SIG-M5 (cell line): ENCODE data around the gene TPD52L2.

Source experiments
- DNase-seq: peaks from one replicate; lab custom pipeline; 2025; lab: John Stamatoyannopoulos, UW

TPD52L2 gene

DNA sequence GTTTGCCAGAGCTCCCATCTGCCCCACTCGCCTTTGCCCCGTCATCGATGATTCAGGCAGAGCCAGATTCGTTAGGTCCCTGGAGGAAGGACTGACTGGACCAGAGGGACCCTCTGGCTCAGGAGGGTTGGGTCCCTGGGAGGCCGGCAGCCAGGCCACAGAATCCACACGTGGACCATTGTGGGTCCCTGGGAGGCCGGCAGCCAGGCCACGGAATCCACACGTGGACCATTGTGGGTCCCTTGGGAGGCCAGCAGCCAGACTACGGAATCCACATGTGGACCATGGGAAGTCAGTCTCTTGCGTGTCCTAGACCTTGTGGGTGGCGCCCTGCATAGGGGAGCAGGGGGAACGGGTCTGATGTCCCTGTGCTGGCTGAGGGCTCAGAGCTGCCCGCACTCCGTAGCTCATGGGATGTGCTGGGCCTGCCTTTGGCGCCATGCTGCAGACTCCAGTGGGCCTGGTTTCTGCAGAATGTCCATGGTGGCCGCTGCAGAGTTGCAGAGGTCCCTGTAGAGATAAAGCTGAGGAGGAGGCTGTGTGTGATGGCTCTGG, 67.6 kb downstream of the TPD52L2 start:
- no peak for DNase-seq

DNA sequence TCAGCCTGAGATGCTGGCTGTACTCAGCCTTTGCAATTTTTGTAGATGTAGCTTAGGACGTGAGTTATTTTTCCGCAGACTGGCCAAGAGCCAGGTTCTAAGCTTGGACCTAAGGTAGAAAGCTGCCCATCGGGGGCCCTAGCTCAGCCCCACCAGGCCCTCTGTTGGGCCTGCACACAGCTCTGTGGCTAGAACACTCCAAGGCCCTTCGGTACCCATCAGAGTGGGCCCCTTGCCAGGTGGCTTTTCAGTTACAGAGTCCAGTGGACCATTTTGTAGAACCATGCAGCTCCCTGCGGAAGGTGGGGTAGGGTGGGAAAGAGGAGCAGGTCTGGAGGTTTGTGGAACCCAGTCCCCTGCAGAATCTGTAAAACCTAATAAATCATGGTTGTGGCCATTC, 68.6 kb downstream of the TPD52L2 start:
- no peak for DNase-seq

DNA sequence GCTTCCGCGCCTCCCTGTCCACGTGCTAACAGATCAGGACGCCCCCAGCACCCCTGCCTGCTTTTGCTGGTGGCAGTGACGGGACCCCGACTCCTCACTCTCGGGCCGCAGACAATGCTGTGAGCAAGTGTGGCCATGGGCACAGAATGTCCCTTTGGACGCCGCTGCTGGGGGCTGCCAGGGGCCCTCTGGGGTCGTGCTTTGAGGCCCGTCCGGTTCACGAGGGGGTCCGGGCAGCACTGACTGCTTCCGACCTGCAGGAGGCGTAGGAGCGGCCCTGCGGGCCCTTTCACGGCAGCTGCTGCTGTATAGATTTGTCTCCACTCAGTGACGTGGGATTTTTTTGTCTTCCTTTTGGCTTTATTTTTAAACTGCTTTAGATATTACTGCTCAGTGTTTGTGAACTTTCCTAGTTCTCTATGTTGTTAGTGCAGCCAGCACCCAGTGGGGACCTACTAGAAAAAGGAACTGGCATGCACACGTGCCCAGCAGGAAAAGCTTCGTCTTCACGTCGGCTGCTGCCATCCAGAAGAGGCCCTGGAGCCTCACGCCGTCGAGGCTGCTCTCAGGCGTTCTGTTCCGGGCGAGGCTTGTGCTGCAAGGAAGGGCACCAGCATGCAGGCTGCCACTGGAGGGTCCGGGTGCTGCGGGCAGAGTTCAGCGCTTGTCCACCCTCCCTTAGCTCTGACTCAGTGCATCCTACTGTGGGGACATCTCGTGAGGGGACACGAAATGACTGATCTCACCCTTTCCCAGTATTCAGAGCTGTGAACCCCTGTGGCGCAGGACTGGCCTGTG, 69.4 kb downstream of the TPD52L2 start:
- no peak for DNase-seq

DNA sequence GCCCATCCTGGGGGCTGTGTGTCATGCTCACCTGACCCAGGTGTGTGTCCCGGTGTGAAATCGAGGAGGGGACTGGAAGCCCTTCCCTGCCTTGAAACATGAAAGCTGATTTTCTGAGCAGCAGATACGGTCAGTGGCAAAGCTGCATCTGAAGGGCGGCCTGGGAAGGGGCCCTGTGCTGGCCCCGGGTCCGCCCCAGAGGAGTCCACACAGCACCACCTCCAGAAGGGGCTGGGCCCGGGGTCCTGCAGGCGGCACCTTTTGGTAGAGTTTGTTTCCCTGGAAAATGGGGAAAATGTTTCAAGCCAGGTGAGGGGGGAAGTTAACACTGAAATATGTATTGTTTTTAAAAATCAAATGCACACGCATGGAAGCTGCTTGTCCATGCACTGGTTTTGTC, 70.4 kb downstream of the TPD52L2 start:
- no peak for DNase-seq

DNA sequence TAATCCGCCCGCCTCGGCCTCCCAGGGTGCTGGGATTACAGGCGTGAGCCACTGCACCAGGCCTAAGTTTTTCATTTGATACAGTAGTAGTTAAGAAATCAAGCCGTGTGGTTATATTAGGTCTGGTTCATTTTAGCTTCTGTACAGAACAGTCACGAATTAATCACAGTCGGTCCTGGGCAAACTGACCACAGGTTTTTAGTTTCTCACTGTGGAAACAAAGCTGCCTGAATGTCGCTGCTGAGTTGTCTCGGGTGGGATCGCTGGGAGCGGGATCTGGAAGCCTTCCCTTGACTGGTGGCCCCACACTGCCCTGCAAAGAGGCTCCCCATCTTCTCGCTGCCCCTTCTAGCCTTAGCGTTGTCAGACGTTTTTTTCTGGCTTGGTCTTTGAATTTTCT, 72.5 kb downstream of the TPD52L2 start:
- no peak for DNase-seq

DNA sequence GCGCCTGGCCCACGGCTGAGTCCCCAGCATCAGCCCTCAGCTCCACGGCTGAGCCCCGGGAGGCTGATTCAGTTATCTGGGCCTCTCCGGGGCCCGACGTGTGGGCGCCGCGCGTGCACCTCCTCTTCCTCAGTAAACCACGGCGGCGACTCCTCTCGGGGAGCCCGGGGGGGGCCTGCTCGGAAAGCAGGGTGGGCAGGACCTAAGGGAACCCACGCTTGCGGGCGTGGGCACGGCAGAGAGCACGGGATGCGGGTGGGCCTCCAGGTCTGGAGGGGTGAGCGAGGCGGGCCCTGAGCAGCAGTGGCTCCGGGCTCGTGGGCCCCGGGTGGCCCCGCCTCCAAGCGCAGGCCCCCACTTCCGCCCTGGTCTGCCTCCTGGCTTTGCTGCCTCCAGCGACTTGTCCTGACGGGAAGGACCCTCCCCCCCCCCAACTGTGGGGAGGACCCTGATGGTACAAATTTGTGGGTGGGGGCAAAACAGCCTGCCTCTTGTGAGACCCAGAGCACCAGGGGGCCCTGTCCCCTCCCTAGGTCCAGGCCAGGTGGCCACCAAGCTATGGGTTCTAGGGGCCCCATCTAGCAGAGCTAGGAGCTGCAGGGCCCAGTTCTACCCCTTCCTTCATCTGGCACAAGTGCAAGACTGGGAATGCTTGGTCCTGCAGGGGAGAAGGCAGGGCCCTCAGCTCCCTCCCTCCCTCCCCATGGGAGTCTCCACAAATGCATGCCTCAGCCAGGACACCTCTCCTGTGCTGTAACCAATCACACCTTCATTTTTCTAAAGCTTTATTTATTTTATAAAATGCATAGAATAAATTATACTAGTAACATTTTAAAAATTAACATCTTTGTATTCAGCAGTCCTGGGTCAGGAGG, 74.2 kb downstream of the TPD52L2 start:
- DNase-seq: no peak

DNA sequence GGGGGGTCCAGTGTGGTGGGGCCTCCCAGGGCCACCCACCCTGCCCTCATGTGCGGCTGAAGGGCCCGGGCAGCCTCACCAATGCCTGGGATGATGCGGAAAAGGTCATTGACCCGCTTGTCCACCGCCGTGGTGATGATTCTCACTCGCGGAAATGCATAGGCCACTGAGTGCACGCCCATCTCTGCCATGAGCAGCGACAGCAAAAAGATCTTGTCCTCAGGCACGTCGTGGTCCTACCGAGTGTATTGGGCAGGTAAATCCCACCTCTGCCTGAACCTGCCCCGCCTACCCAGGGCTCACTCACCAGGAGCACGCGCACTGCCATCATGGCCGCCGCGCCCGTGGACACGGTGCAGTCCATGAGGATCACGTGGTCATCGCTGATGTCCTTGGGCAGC, 75.0 kb downstream of the TPD52L2 start:
- DNase-seq: no peak

DNA sequence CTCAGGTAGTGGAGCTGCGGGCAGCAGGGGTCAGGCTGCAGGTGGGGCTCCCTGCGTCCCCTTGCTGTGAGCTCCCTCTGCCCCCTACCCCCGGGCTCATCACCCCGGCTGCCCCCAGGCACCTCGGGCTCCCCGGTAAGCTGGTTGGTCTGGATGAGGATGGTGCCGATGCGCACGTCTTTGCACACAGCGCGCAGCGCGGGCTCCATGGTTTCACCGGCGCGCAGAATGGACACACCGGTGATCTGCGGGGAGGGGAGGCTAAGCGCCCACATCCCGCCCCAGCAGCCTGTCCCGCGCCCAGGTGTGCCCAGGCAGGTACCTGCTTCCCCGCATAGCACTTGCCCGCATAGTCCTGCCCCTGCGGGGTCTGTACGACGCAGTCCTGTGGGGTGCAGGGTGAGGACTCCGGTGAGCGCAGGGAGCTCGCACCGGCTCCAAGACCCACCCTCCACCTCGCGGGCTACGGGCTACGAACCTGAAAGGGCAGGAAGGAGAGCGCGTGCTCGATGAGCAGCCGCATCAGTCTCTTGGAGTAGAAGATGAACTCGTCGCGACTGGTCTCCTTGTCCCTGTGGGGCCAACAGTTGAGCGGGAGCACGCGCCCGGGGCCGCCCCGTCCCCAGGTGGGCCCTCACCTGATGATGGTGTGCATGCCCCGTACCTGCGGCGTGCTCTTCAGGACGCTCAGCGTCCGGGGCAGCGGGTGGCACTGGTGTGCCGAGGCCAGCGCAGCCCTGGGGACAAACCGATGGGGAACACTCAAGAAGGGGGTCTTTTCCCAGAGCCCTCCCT, 75.6 kb downstream of the TPD52L2 start:
- no peak for DNase-seq
